HT1080 (cell line): ENCODE results near the gene PSMD12. TPM values are rescaled to one million over a fixed set of nuclear protein-coding genes. Genes with fewer than 3 reads are reported as not detected.
"Not testable (repeated sequence)": the region's sequence is repeated elsewhere in the genome, so short reads cannot be mapped to it uniquely, and the experiment has no call there.

Experiments
- DNase-seq: peaks from one replicate; pipeline ENCODE4 v3.0.0-alpha.2; 2015; ENCODE audit warnings: low read depth
- total RNA-seq: library from RNA; depleted of rRNA; stranded (reverse); fragments of >200 nt; shearing (Covaris generic); gene quantifications from 2 replicates; pipeline ENCODE4 v1.2.3, GENCODE V29; 2014

PSMD12 gene
- total RNA-seq, 1 experiment from 2014 or later, result 54.9 TPM

DNA sequence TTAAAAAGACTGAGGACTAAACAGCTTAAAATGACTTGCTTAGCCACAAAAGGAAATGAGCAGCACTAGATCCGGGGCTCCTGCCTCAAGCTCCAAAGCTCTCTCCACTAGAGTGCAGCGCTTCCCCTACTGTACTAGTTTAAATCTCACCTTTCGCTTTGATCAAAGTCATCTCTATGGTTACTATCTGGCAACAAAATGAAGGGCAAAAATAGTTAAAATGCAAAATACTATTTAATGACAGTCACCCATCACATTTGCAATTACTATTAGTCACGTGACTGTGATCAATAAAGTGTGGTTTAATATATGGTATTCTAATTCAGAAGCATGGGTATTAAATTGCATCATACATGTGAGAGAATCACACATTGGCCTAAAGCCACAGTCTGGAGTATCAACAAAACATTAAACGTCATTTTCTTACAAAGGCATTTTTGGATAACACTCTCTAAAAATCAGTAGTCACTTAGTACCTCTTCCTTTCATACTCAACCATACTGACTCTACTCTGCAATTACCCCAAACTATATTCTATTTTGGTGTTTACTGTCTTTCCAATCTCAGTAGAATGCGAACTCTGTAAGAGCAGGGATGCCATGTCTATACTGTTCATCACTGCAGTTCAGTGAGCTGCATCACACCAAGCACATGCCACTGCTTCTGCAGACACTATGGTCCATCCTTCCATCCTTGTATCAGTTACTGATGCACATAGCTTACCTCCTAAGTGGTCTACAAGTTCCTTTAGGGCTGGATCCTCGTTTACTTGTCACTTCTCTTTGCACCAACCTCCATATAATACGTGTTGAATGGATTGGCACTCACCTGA is 6.2 kb downstream of the PSMD12 start:
- peak; percentile 44 for DNase-seq

DNA sequence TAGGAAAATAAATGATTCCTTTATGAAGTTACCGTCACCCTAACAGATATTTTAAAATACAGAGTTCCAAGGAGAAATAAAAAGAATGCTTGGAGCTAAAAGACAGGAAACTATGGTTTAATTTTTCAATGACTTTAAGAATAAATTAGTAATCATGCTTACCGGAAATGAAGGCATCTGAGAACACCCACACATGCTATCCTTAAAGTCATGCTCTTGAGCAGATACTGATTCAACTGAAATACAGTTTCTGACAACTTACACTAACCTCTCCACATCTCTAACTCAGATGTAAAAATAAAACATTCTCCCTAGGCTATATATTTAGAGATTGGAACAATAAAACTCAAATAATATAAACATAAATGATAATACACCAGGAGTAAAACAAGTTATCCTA is 7.8 kb downstream of the PSMD12 start:
- no peak for DNase-seq

GRCh38 chr17:67353929-67354574 is 12.3 kb downstream of the PSMD12 start:
- DNase-seq, result no peak

DNA sequence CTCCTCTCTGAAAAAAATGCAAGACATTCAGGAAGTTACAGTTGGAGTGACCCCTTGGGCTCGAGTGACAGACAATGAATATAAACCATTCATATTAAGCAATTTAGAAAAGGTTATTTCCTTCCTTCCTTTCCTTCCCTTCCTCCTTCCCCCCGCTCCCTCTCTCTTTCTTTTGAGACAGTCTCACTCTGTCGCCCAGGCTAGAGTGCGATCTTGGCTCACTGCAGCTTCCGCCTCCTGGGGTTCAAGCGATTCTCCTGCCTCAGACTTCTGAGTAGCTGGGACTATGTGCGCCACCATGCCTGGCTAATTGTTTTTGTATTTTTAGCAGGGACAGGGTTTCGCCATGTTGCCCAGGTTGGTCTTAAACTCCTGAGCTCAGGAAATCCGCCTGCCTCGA is 13.2 kb downstream of the PSMD12 start:
- no peak for DNase-seq

- no peak for DNase-seq
Observed at GRCh38 chr17:67349420-67349819, 17.0 kb downstream of the PSMD12 start.

DNA sequence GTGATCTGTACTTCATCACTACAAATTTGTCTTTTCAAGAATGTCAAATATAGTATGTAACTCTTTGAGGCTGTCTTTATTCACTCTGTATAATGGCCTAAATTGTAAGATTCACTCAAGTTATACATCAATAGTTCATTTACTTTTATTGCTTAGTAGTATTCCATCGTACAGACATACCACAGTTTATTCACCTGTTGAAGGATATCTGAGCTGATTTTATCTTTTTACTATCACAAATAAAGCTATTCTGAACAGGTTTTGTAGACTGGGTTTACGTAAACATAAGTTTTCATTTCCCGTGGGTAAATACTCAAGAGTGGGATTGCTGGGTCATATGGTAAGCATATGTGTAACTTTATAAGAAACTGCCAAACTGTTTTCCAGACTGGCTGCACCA is 18.6 kb downstream of the PSMD12 start:
- DNase-seq, result no peak

GRCh38 chr17:67343237-67343636 is 23.1 kb downstream of the PSMD12 start:
- DNase-seq, result no peak

DNA sequence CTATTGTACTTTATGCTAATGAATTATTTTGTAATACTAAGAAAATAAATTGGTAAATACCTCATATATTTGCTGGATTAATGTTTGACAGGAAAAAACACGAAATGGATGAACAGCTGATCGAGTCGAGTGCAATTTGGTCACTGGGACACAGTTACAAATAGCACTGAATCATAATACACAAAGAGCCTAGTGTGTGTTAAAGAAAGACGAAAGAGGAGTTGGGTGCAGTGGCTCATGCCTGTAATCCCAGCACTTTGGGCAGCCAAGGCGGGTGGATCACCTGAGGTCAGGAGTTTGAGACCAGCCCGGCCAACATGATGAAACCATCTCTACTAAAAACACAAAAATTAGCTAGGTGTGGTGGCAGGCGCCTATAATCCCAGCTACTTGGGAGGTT is 28.0 kb downstream of the PSMD12 start:
- DNase-seq, result not testable (repeated sequence)

GRCh38 chr17:67336859-67337258 is 29.5 kb downstream of the PSMD12 start:
- no peak for DNase-seq

DNA sequence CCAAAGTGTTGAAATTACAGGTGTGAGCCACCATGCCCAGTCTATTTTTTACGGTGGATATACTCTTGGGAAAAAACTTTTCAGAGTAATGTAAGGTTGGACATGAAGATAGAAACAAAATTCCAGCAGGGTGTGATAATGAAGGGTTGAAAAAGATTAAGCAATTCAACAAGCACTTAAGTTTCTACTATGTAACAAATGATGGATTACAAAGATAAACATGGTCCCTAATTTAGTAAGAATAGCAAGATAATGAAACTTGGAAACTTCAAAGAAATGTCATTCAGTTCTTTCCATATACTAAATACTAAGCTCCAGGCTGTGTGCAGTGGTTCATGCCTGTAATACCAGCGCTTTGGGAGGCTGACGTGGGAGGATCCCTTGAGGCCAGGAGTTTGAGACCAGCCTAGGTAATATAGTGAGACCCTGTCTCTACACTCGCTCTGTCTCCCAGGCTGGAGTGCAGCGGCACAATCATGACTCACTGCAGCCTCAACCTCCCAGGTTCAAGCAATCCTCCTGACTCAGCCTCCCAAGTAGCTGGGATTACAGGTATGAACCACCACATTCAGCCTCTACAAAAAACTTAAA is 31.0 kb downstream of the PSMD12 start:
- no peak for DNase-seq

GRCh38 chr17:67332162-67332508 is 34.2 kb downstream of the PSMD12 start:
- DNase-seq, result not testable (repeated sequence)

DNA sequence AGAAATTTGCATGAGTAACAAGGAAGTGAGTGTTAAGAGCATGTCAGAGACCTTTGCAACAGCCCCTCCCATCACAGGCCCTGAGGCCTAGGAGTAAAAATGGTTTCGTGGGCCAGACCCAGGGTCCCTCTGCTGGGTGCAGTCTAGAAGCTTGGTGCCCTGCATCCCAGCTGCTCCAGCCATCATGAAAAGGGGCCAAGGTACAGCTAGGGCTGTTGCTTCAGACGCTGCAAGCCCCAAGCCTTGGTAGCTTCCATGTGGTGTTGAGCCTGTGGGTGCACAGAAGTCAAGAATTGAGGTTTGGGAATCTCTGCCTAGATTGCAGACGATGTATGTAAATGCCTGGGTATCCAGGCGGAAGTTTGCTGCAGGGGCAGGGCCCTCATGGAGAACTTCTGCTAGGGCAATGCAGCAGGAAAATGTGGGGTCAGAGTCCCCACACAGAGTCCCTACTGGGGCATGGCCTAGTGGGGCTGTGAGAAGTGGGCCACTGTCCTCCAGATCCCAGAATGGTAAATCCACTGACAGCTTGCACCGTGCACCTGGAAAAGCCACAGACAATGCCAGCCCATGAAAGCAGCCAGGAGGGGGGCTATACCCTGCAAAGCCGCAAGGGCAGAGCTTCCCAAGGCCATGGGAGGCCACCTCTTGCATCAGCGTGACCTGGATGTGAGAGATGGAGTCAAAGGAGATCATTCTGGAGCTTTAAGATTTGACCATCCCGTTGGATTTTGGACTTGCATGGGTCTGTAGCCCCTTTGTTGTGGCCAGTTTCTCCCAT is 34.8 kb downstream of the PSMD12 start:
- not testable (repeated sequence) for DNase-seq

- no peak for DNase-seq
Observed at GRCh38 chr17:67328026-67328425, 38.4 kb downstream of the PSMD12 start.

DNA sequence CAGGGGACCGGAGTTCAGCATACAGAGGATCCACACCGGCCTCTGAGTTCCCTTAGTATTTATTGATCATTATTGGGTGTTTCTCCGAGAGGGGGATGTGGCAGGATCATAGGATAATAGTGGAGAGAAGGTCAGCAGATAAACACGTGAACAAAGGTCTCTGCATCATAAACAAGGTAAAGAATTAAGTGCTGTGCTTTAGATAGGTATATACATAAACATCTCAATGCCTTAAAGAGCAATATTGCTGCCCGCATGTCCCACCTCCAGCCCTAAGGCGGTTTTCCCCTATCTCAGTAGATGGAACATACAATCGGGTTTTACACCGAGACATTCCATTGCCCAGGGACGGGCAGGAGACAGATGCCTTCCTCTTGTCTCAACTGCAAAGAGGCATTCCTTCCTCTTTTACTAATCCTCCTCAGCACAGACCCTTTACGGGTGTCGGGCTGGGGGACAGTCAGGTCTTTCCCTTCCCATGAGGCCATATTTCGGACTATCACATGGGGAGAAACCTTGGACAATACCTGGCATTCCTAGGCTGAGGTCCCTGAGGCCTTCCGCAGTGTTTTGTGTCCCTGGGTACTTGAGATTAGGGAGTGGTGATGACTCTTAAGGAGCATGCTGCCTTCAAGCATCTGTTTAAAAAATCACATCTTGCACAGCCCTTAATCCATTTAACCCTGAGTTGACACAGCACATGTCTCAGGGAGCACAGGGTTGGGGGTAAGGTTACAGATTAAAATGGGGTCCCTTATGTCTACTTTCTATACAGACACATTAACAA is 39.2 kb downstream of the PSMD12 start:
- DNase-seq, result not testable (repeated sequence)

DNA sequence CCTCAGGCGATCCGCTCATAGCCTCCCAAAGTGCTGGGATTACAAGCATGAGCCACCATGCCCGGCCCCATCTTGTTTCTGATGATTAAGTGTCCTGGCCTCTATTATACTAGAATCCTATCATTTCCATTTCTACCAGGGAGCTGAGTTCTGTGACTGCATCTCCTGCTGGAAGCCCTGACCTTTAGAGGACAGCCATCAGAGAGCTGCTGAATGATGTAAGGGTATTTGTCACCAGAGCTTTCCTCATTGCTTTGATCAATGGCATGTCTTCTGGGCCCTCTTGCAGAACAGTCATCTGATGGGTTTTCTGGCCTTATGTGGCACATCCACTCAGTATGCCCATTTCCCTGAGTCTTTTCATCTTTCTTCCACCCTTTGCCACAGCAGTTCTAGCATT is 39.9 kb downstream of the PSMD12 start:
- DNase-seq, result no peak

DNA sequence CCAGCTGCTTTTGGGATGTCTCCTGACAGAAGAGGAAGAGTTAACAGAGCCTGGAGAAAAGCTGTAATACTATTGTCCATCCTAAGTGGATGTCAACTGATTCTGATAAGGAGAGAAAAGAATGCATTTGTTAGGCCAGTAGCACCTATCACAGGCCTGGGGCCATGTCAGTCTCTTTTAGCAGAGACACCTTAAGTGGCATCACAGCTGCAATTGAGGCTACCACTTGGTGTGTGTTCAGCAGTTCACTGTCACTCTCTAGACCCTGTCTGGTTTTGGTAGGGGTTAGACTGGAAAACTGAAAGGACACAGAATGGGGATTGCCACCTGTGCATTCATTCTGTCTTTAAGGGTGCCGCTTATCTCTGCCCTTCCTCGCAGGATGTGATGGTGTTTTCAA is 42.0 kb downstream of the PSMD12 start:
- no peak for DNase-seq

GRCh38 chr17:67323445-67323844 is 42.9 kb downstream of the PSMD12 start:
- DNase-seq, result no peak

- no peak for DNase-seq
Observed at GRCh38 chr17:67322042-67322787, 44.2 kb downstream of the PSMD12 start.

DNA sequence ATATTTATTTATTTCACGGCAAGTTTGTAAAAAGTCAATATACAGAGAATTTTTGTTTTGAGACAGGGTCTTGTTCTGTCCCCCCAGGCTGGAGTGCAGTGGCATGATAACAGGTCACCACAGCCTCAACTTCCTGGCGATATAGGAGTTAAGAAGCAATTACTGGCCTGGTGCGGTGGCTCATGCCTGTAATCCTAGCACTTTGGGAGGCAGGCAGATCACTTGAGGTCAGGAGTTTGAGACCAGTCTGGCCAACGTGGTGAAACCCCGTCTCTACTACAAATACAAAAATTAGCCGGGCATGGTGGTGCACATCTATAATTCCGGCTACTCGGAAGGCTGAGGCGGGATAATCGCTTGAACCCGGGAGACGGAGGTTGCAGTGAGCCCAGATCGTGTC is 44.9 kb downstream of the PSMD12 start:
- not testable (repeated sequence) for DNase-seq

DNA sequence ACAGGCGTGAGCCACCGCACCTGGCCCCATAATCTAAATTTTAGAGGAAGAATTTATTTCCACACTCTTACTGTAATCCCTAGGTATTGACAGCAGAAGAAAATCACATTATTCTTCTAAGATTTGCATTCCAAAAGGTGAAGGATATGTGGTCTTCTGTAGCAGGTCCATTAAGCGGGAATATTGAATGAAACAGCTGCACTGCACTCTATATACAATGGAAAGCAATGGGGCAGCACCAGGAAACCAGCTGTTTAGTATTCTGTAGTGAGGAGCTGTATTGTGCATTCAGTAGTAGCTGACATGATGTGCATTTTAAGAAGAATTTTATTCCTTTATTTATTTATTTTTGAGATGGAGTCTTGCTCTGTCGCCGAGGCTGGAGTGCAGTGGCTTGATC is 49.6 kb downstream of the PSMD12 start:
- DNase-seq, result no peak
